GM18505 (cell line): ENCODE results near the gene TBC1D5.
"Not testable (repeated sequence)": the region's sequence is repeated elsewhere in the genome, so short reads cannot be mapped to it uniquely, and the experiment has no call there.

Source experiments
- ATAC-seq: cut with Tn5 transposase; IDR thresholded peaks from one replicate; pipeline ENCODE4 v1.9.1; 2021; ENCODE audit not compliant: unreplicated experiment
- POLR2A ChIP-seq: IDR thresholded peaks from 4 replicates; pipeline ENCODE4 v1.6.1; 2011; ENCODE audit warnings: borderline replicate concordance; ENCODE audit not compliant: insufficient read depth, insufficient read length; ENCODE audit errors: extremely low read depth

TBC1D5 gene

GRCh38 chr3:17500618-17501017 is 241.8 kb downstream of the TBC1D5 start:
- ATAC-seq: no peak
- TF ChIP-seq POLR2A: no peak

GRCh38 chr3:17494117-17494809 is 248.2 kb downstream of the TBC1D5 start:
- no peak for ATAC-seq
- TF ChIP-seq POLR2A: no peak

- ATAC-seq: no peak
- TF ChIP-seq POLR2A: no peak
Measured at GRCh38 chr3:17491601-17492000, 250.8 kb downstream of the TBC1D5 start.

DNA sequence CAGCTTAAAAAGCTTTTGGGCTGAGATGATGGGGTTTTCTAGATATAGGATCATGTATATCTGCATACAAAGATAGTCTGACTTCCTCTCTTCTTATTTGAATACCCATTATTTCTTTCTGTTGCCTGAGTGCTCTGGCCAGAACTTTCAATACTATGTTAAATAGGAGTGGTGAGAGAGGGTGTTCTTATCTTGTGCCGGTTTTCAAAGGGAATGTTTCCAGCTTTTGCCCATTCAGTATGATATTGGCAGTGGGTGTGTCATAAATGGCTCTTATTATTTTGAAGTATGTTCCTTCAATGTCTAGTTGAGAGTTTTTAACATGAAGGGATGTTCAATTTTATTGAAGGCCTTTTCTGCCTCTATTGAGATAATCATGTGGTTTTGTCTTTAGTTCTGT is 251.2 kb downstream of the TBC1D5 start:
- ATAC-seq: not testable (repeated sequence)

- TF ChIP-seq POLR2A: no peak
- ATAC-seq: no peak
Measured at GRCh38 chr3:17489139-17489538, 253.3 kb downstream of the TBC1D5 start.

GRCh38 chr3:17481116-17481515 is 261.3 kb downstream of the TBC1D5 start:
- no peak for TF ChIP-seq POLR2A
- ATAC-seq: no peak

DNA sequence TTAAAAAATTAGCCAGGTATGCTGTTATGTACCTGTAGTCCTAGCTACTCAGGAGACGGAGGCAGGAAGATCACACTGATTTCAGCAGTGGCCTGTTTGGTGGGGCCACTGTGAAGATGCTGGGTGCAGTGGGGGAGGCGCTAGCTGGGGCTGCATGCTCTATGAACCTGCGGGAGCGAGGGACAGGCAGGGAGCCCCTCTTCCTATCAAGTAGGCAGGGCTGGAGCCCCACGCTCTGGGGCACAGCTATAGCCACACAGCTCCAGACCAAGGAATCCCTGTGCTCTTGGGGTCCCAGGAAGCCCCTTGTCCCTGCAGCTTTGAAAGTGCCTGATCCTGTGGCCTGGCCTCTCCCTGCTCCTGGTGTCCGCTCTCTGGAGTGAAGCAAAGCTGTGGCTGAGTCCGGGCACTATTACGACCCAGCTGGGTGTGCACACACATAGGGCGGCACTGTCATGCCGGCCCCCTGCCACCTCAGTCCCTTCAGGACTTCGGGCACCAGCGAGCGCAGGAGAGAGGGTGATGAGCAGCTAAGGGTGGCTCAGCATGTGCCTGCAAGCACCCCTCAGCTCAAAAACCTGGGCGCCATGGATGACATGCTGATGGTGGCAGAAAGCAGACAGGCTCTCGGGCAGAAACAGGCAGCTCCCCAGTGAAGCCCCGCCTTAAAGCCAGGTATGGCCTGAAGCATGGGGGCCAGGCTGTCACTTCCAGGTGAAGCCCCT is 262.6 kb downstream of the TBC1D5 start:
- no peak for ATAC-seq
- no peak for TF ChIP-seq POLR2A

DNA sequence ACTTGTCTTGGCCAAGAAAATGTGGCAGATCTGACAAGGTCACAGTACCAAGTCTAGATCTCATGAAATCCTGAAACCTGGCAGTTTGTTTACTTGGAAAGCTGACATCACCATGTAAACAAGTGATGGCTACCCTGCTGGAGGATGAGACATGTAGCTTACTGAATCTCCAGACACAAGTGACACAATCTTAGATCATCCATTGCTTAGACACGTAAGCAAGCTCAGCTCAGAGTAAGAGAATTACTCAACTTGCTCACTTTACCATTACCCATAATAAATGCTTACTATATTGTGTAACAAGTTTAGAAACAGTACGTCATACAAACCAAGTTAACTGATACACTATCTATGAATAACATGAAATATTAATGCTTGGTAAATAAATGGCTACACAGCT is 263.8 kb downstream of the TBC1D5 start:
- TF ChIP-seq POLR2A: no peak
- no peak for ATAC-seq

DNA sequence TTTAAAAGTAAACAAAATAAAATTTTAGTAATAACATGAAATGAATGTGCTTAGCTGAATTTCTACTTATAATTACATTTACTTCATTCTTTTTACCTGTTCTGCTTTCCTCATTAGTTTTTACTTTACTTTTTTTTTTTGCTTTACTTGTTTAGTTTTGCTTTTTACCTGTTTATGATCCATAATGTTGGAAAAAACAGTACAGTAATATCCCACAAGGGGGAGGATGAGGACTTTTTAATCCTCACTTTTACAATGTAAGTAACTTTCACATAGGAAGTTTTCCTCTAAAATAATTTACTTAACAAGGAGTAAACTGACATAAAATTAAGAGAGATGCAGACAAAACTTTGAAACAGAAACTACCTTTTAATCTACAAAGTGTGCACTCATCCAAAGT is 268.7 kb downstream of the TBC1D5 start:
- ATAC-seq: no peak
- TF ChIP-seq POLR2A: no peak

DNA sequence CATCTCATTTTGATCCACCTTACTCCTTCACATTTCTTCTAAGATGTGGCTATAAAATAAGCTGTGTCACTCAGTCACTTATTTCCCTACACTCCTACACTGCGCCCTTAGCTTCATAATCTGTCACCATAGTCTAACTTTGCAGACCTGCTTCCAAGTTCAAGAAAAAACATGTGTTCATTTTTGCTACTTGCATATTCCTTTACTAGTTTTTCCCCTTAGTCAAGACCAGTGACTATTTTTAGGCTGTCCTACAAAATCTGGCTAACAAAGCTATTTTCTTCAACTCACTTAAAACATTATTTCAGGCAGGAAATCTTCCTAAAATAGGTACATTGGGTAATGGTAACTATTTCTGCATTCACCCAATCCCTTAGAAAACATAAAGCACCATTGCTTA is 272.5 kb downstream of the TBC1D5 start:
- TF ChIP-seq POLR2A: no peak
- ATAC-seq: no peak

DNA sequence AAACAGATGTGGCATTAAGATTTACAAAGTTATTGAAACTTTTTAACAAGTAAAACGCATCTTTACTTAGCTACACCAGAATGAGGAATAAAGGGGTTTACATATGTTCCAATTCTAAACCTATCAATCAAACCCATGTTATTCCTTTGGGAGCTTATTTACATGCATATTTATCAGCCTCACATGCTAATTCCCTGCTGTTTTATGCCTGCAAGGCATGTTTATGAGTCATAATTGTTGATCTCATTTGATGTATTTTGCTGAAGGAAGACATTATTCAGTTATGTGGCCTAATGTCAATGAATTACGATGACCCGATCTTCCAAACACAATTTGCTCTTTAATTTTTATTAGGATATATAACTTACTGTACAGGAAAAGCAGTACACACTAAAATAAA is 272.9 kb downstream of the TBC1D5 start:
- TF ChIP-seq POLR2A: no peak
- ATAC-seq: no peak

DNA sequence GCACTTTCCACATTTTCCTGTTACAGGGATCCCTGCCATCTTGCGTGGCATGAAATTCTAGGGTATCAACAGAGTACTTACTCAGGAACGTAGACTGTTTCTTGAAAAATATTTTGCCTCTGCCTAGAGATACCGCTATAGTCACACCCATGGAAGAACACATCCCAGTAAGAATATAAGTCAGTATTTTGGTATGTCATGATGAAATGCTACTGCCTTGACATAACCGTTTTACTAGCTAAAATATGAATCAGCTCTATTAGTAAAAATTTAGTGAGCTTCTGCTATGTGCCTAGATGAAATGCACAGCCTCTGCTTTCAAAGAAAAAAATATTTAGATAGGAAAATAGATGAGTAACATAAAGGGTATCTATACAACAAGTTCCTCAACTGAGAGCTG is 276.4 kb downstream of the TBC1D5 start:
- ATAC-seq: no peak
- TF ChIP-seq POLR2A: no peak

DNA sequence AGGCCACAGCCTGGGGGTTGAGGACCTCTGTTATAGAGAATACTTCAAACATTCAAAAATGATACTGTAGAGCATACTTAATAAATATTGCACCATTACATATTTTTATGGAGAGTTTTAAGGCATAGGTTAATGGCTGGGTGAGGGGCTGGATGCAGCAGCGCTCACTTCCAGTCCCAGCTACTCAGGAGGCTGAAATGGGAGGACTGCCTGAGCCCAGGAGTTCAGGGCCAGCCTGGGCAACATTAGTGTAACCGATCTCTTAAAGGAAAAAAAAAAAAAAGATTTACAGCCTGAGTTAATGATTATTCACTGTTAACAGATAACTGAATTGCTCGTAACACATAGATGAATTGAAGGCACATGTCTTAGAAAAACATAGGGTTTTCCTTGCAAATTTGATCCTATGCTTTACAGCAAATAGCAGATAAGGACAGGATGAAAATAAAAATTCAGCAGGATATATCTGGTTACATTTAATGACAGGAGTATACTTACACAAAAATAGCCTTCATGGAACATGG is 282.9 kb downstream of the TBC1D5 start:
- no peak for ATAC-seq
- TF ChIP-seq POLR2A: no peak

DNA sequence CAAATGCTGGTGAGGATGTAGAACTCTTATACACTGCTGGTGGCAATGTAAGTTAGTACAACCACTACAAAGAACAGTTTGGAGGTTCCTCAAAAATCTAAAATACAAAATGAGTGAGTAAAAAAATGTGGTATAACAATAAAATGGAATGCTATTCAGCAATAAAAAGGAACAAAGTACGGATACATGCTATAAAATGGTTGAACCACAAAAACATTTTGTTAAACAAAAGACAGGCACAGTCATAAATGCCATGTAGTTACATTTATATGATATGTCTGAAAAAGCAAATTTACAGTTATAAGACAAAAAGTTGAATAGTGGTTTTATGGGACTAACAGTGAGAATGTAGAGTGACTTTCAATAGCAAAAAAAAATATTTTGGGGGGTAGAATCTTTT is 285.8 kb downstream of the TBC1D5 start:
- no peak for ATAC-seq

More for the DNA sequence above, 285.8 kb downstream of the TBC1D5 start:
- no peak for TF ChIP-seq POLR2A
